GM12878 (cell line): ENCODE measurements around the gene PRC1.

Experiments used
- CTCF ChIP-seq, 3 experiments: IDR thresholded peaks in 2 of 3; conservative IDR thresholded peaks in 1 of 3; 2 replicates each; pipeline ENCODE4 v1.5.1; 2011; ENCODE audit warnings: low read depth in 3 of 3, low read length in 3 of 3, mild to moderate bottlenecking in 3 of 3, control low read depth in 2 of 3, moderate library complexity in 2 of 3, inconsistent platforms in 1 of 3, mixed read lengths in 1 of 3; ENCODE audit not compliant: control insufficient read depth in 2 of 3, insufficient read depth in 1 of 3; ENCODE audit errors: extremely low read depth in 1 of 3
- POLR2A ChIP-seq: IDR thresholded peaks from 2 replicates; pipeline ENCODE4 v1.6.1; 2011; ENCODE audit warnings: low read depth, mild to moderate bottlenecking, low read length

DNA sequence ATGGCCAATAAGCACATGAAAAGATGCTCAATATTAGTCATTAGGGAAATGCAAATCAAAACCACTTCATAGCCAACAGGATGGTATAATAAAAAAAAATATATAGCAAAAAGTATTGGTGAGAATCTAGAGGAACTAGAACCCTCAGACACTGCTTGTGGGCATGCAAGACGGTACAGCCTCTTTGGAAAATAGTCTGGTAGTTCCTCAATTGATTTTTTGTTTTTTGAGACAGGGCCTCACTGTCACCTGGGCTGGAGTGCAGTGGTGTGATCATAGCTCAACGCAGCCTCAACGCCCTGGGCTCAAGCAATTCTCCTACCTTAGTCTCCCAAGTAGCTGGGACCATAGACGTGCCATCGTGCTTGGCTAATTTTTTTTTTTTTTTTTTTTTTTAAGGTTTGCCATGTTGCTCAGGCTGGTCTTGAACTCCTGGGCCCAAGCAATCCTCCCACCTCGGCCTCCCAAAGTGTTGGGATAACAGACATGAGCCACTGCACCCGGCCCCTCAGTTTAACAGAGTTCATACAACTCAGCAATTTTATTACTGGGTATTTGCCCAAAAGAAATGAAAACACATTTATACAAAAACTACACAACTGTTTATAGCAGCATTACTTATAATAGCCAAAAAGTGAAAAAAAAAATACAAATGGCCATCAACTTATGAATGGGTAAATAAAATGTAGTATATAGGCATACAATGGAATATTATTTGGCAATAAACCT, 5.1 kb downstream of the PRC1 start:
- no peak for TF ChIP-seq CTCF (IDR thresholded peaks at IDR 0.05 in 2 of 3, conservative IDR thresholded peaks at IDR 0.05 in 1 of 3; ENCODE audit: control insufficient read depth in 2 of 3, extremely low read depth in 1 of 3, insufficient read depth in 1 of 3, low read depth in 3 of 3, low read length in 3 of 3)
- no peak for TF ChIP-seq POLR2A
